Nephron progenitor cell (in vitro differentiated cells): ENCODE results near the gene SLC38A3.

Experiments used
- DNase-seq: peaks from one replicate; pipeline ENCODE4 v3.0.0; 2021
- H3K27ac Mint-ChIP-seq: 2 replicates; pipeline ENCODE4 v1.8.0; 2021; ENCODE audit warnings: mild to moderate bottlenecking, moderate library complexity, mixed read lengths
- H3K27me3 Mint-ChIP-seq: 2 replicates; pipeline ENCODE4 v1.8.0; 2021; ENCODE audit warnings: mild to moderate bottlenecking, low read depth, mixed read lengths; ENCODE audit not compliant: poor library complexity
- H3K36me3 Mint-ChIP-seq: 2 replicates; pipeline ENCODE4 v1.8.0; 2021; ENCODE audit warnings: low read depth, mixed read lengths
- H3K4me1 Mint-ChIP-seq: 2 replicates; pipeline ENCODE4 v1.8.0; 2021; ENCODE audit warnings: mixed read lengths
- H3K4me3 Mint-ChIP-seq: 2 replicates; pipeline ENCODE4 v1.8.0; 2021; ENCODE audit warnings: mild to moderate bottlenecking, moderate library complexity, mixed read lengths
- H3K9me3 Mint-ChIP-seq: 2 replicates; pipeline ENCODE4 v1.8.0; 2021; ENCODE audit warnings: mild to moderate bottlenecking, moderate library complexity, mixed read lengths
- TF ChIP-seq, protein P1 (sequence below): fragments of 200-600 bp; sonication (generic); IDR thresholded peaks from 2 replicates; pipeline ENCODE4 v1.5.0; 2021; ENCODE audit warnings: antibody characterized with exemption

Gene SLC38A3

DNA sequence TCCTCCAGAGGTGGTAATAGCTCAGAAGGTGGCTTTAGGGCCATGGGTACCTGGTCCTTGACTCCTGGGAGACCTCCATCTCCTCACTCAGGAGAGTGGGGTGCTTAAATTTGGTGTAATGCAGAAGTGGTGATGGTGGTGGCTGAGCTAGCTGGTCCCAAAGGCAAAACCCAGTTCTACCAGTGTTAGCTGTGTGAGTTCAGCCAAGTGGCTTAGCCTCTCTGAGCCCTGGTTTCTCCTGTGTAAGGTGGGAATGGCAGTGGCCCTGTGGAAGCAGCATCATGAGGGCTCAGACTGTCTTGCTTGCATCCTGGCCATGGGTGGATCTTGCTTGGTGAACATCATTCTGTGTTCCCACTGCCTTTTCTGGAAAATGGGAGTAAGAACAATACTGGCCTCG lies 40.6 kb upstream of the SLC38A3 start:
- H3K36me3 Mint-ChIP-seq: peaks cover 37% of the 10 kb centered on the region
- H3K27ac Mint-ChIP-seq: peak overlapping the region; percentile 100
- no peaks in the 10 kb centered on the region for H3K9me3 Mint-ChIP-seq
- DNase-seq: no peak
- H3K4me3 Mint-ChIP-seq: peak overlapping the region; percentile 47
- no peaks in the 10 kb centered on the region for H3K27me3 Mint-ChIP-seq
- TF ChIP-seq, protein P1, sequence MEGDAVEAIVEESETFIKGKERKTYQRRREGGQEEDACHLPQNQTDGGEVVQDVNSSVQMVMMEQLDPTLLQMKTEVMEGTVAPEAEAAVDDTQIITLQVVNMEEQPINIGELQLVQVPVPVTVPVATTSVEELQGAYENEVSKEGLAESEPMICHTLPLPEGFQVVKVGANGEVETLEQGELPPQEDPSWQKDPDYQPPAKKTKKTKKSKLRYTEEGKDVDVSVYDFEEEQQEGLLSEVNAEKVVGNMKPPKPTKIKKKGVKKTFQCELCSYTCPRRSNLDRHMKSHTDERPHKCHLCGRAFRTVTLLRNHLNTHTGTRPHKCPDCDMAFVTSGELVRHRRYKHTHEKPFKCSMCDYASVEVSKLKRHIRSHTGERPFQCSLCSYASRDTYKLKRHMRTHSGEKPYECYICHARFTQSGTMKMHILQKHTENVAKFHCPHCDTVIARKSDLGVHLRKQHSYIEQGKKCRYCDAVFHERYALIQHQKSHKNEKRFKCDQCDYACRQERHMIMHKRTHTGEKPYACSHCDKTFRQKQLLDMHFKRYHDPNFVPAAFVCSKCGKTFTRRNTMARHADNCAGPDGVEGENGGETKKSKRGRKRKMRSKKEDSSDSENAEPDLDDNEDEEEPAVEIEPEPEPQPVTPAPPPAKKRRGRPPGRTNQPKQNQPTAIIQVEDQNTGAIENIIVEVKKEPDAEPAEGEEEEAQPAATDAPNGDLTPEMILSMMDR: no peak
- peaks cover 98% of the 10 kb centered on the region for H3K4me1 Mint-ChIP-seq

DNA sequence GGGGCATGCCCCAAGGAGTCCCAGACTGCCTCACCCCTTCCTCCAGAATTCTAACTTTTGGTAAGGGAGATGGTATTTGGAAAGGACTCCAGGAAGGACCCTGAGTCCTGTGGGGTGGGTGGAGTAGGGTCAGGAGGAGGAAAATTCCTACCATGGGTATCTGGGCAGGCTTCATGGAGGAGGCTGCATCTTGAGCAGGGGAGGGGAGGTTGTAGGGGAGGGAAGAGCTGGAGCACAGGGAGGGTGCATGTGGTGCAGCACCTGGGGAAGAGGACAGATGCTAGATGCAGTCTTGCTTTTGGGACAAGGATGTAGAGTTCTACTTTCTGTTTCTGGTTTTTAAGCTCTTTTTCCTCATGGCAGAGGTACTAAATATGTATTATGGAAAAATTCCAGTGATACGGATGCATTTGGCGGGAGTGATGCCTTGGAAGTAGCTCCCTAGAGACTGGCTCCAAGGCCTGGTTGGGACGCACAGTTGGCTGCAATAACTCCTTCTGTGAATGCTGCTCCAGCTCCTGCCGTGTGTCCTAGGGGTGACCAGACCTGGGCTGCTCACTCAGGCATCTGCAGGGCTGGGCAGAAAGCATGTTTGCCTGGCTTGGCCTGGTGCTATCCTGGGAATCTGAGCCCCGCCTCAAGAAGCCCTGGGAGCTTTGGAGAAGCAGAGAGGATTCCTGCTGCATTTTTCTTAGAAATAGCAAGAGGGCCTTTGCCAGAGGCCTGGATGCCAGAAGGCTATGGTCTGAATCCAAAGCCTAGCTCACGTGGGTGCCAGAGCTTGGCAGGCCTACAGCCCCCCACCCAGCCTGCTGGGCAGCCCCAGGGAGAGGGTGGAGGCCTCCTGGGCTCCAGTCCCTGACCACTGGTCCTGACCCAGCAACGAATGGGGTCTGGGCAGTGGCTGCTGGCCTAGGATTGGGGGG lies 39.8 kb upstream of the SLC38A3 start:
- Mint-ChIP-seq H3K9me3 (no peaks in the 10 kb centered on the region), H3K4me3 (peak overlapping the region; percentile 47), H3K27me3 (no peaks in the 10 kb centered on the region), H3K4me1 (peaks cover 98% of the 10 kb centered on the region), H3K27ac (peak overlapping the region; percentile 100), H3K36me3 (peaks cover 30% of the 10 kb centered on the region)
- no peak for DNase-seq
- TF ChIP-seq, protein P1: no peak

DNA sequence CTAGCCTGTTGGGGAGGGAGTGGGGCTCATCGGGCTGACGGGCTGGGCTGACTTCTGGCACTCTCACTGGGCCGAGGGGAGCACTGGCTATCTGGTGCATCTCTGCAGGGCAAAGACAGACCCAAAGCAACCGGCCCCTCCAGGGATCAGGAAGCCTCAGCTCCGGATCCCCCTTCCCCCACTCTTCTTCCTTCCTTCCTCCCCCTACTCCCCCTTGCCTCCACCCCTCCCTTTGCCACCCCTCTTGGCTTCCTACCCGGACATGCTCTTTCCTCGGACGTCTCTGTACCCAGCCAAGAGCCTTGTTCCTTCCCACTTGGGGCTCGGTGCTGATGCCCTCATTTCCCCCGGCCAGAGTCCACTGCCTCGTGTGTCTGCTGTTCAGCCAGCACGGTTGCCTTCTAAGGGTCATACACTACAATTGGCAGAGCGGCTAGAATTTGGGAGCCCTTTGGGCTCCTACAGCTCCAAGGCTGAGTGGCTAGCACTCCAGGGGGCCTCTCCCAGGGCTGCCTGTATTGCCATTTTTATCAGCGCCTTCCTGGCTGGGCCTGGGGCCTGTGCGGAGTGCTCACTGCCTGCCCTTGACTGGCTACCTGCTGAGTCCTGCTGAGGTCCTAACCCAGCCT lies 39.0 kb upstream of the SLC38A3 start:
- DNase-seq: peak; percentile 40
- Mint-ChIP-seq H3K27me3 (no peaks in the 10 kb centered on the region), H3K27ac (peak overlapping the region; percentile 100), H3K36me3 (peaks cover 29% of the 10 kb centered on the region), H3K4me1 (peaks cover 100% of the 10 kb centered on the region), H3K4me3 (peak overlapping the region; percentile 61), H3K9me3 (no peaks in the 10 kb centered on the region)
- TF ChIP-seq, protein P1: no peak

DNA sequence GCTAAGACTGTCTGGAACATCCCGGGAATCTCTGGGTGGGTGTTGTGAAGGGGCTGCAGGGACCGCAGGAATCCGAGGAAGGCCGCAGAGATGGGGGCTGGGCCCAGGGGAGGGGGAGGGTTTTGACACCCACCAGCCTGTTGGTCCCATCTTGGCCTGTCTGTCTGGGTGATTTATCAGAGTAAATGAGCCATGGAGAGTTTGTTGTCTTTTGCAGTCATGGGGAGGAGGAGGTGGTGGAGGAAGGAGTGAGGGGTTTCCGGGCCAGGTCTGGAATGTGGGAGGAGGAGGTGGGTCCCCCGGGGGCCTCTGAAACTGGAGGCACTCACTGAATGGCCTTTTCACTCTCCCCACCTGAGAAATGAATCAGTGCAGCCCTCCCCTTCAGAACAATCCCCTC lies 38.5 kb upstream of the SLC38A3 start:
- H3K4me3 Mint-ChIP-seq: peak overlapping the region; percentile 61
- peaks cover 23% of the 10 kb centered on the region for H3K36me3 Mint-ChIP-seq
- TF ChIP-seq, protein P1: no peak
- H3K4me1 Mint-ChIP-seq: peaks cover 97% of the 10 kb centered on the region
- no peaks in the 10 kb centered on the region for H3K27me3 Mint-ChIP-seq
- peak overlapping the region; percentile 100 for H3K27ac Mint-ChIP-seq
- DNase-seq: peak; percentile 75
- no peaks in the 10 kb centered on the region for H3K9me3 Mint-ChIP-seq

DNA sequence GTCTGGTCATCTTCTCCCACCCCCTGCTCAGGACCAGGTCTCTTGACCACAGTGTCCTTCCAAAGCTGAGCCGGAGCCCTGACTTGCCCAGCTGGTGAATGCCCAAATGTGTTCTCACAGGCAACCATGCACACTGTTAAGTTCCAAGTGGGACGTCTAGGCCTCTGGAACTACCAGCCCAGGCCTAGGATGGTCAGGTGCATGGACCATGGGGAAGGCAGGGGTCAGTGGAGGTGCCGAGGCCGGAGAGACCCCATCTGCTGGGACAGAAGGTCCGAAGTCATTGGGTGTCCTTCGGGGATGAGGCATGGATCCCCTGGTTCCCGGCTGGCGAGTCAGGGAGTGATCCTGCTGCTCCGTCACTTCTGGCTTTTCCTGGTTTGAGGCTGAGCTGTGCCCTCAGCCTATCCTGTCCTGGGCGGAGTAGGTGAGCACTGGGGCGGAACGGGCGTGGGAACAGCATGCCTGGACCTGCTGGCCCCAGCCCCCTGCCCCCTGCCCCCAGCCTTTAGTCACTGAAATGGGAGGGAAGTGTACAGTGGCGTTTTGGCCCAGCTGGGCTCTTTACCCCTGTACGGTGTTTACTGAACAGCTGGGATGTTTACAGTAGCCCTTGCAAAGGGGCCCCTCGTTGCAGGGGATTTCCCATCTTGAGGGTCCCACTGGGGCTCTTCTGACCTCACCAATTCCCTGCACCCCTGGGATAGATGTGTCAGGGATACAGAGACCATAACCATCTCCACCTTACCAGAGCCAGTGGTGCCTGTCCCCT lies 37.8 kb upstream of the SLC38A3 start:
- Mint-ChIP-seq H3K9me3 (no peaks in the 10 kb centered on the region), H3K4me1 (peaks cover 95% of the 10 kb centered on the region), H3K27me3 (no peaks in the 10 kb centered on the region), H3K27ac (peak overlapping the region; percentile 100), H3K4me3 (peak overlapping the region; percentile 67), H3K36me3 (peaks cover 22% of the 10 kb centered on the region)
- TF ChIP-seq, protein P1: no peak
- DNase-seq: peak; percentile 94
